GM18873 (cell line): Measurements from ENCODE around the gene ZSWIM4.
"Not testable (repeated sequence)": the region's sequence is repeated elsewhere in the genome, so short reads cannot be mapped to it uniquely, and the experiment has no call there.

Experiments used
- ATAC-seq: cut with Tn5 transposase; IDR thresholded peaks from one replicate; pipeline ENCODE4 v1.9.1; 2021; ENCODE audit warnings: mild to moderate bottlenecking, moderate library complexity, moderate number of reproducible peaks; ENCODE audit not compliant: unreplicated experiment, low FRiP score

The ZSWIM4 gene

GRCh38 chr19:13846557-13847406 is 51.5 kb downstream of the ZSWIM4 start:
- ATAC-seq: peak; percentile 54

- no peak for ATAC-seq
These were observed 52.4 kb downstream of the ZSWIM4 start for GRCh38 chr19:13847407-13848339.

- no peak for ATAC-seq
These were observed 53.1 kb downstream of the ZSWIM4 start for GRCh38 chr19:13848340-13848677.

- no peak for ATAC-seq
These were observed 53.8 kb downstream of the ZSWIM4 start for GRCh38 chr19:13848798-13849676.

GRCh38 chr19:13849991-13850909 is 55.0 kb downstream of the ZSWIM4 start:
- ATAC-seq: no peak

- no peak for ATAC-seq
These were observed 55.9 kb downstream of the ZSWIM4 start for GRCh38 chr19:13850910-13851733.

- ATAC-seq: not testable (repeated sequence)
These were observed 56.5 kb downstream of the ZSWIM4 start for GRCh38 chr19:13851734-13852114.

GRCh38 chr19:13852171-13852707 is 57.0 kb downstream of the ZSWIM4 start:
- not testable (repeated sequence) for ATAC-seq

GRCh38 chr19:13856497-13856896 is 61.3 kb downstream of the ZSWIM4 start:
- no peak for ATAC-seq

GRCh38 chr19:13859361-13859880 is 64.2 kb downstream of the ZSWIM4 start:
- ATAC-seq: no peak

GRCh38 chr19:13860679-13861391 is 65.6 kb downstream of the ZSWIM4 start:
- no peak for ATAC-seq

GRCh38 chr19:13861392-13861713 is 66.1 kb downstream of the ZSWIM4 start:
- peak; percentile 38 for ATAC-seq

- peak; percentile 50 for ATAC-seq
These were observed 66.7 kb downstream of the ZSWIM4 start for GRCh38 chr19:13861714-13862531.

- ATAC-seq: no peak
These were observed 68.9 kb downstream of the ZSWIM4 start for GRCh38 chr19:13864046-13864666.

GRCh38 chr19:13864667-13865570 is 69.7 kb downstream of the ZSWIM4 start:
- no peak for ATAC-seq
